Activated CD4-positive, alpha-beta memory T cell treated with anti-CD3 and anti-CD28 coated beads, Interleukin-2, amount 10 ng/mL, durations not matched to agents 7 days and 5 days (primary cell): ENCODE measurements around the gene DUSP5. TPM values are rescaled to one million over a fixed set of nuclear protein-coding genes. Genes with fewer than 3 reads are reported as not detected.
A peak's percentile ranks its signal among the peaks of the same experiment; 100 is the strongest.

ENCODE experiments used
- CTCF ChIA-PET: fragments of 350-600 bp; sonication (Branson Sonifier 250); formaldehyde crosslinking; loops from one replicate; lab custom pipeline; 2021; ENCODE audit warnings: antibody characterized with exemption, inconsistent platforms; lab: Charles Lee
- POLR2A ChIA-PET: fragments of 350-600 bp; sonication (Branson Sonifier 250); formaldehyde crosslinking; loops from one replicate; lab custom pipeline; 2021; ENCODE audit warnings: antibody characterized with exemption; lab: Charles Lee
- DNase-seq: peaks from one replicate; pipeline ENCODE4 v3.0.0-alpha.2; 2020
- H3K27ac Mint-ChIP-seq: one replicate; pipeline ENCODE4 v1.8.0; 2021; ENCODE audit warnings: mild to moderate bottlenecking, mixed read lengths
- H3K27me3 Mint-ChIP-seq: one replicate; pipeline ENCODE4 v1.8.0; 2021; ENCODE audit warnings: mixed read lengths
- H3K36me3 Mint-ChIP-seq: one replicate; pipeline ENCODE4 v1.8.0; 2021; ENCODE audit warnings: low read depth, mixed read lengths
- H3K4me1 Mint-ChIP-seq: one replicate; pipeline ENCODE4 v1.8.0; 2021; ENCODE audit warnings: mixed read lengths
- H3K4me3 Mint-ChIP-seq: one replicate; pipeline ENCODE4 v1.8.0; 2021; ENCODE audit warnings: mild to moderate bottlenecking, mixed read lengths
- H3K9me3 Mint-ChIP-seq: one replicate; pipeline ENCODE4 v1.8.0; 2021; ENCODE audit warnings: mixed read lengths
- total RNA-seq, 2 experiments: library from RNA; stranded (reverse); gene quantifications; one replicate each; pipeline ENCODE4 v1.2.3, GENCODE V29; 2021

Gene DUSP5
- total RNA-seq, 2 experiments from 2014 or later = 143 TPM

DNA sequence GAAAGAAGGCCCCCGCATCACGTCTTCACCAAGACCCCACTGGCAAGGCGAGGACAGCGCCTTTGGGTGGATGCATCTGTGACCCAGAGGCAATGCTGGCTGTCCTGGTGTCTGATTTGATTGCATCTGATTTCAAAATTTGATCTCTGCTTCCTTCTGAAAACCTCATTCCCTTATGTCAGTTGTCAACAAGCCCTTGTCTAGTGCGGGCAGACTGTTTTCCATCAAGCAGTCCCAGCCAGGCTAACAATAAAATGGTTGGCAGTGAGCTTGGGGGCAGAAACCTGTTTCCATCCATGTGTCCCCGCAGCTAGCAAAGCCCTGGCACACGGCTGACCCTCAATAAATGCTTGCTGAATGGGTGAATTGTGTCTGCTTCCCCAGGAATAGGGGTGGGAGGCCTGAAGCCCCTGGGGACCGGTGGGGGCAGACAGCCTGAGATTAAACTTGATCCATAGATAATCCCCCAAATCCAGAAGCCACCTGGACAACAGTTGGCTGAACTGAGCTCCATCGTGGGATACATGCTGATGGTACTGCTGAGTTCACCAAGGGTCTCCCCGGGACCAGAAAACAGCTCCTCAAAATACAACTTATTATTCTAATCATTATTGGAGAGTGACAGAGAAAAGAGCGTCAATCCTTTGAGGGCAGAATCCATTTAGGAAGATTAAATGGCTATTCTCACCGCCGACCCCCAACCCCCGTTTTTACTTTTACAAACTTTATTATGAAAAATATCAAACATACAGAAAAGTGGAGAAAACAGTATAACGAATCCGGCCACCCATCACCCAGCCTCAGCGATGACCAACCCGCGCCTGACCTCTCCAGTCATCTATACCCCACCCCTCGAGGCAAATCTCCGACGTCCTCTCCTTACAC, 912 bp upstream of the DUSP5 start:
- Mint-ChIP-seq H3K4me1 (peaks cover 49% of the 10 kb centered on the region), H3K4me3 (peak overlapping the region; percentile 84), H3K9me3 (no peaks in the 10 kb centered on the region), H3K27me3 (no peaks in the 10 kb centered on the region), H3K36me3 (peaks cover 66% of the 10 kb centered on the region), H3K27ac (peak overlapping the region; percentile 87)
- ChIA-PET CTCF (interaction anchor here (1.2 to 9.1 kb wide), 2 partner anchors 142 to 191 kb away, joined by 7 to 132 read pairs; no protein-coding TSS in a partner anchor), POLR2A (interaction anchor here (0.6 to 15.1 kb wide), 22 partner anchors 12 to 368 kb away, joined by 3 to 431 read pairs (median 4); partner anchors contain the start of genes SMC3 and SMNDC1)
- no peak for DNase-seq

DNA sequence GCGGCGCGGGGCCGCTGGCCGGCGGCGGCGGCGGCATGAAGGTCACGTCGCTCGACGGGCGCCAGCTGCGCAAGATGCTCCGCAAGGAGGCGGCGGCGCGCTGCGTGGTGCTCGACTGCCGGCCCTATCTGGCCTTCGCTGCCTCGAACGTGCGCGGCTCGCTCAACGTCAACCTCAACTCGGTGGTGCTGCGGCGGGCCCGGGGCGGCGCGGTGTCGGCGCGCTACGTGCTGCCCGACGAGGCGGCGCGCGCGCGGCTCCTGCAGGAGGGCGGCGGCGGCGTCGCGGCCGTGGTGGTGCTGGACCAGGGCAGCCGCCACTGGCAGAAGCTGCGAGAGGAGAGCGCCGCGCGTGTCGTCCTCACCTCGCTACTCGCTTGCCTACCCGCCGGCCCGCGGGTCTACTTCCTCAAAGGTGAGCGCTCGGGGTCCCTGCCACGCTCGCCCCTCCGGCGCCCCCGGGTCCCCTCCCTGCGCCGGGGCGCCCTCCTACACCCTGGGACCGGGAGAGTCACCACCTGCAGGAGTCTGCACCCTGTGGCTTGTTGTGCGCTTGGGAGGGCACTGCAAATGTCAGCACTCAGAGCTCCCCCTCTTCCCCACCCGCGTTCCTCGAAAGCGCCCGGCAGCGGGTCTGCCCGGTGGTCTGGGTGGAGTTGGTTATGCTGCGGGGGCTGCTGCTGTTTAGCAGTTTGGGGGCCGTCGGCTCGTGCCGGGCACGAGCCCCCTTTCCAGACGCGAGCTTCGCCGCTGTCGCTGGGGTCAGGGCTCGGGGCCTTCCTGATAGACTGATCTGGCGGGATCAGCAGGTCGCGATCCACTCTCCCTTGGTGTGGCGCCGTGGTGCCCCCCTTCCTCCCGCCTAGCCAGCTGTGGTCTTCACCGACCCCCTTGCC, 627 bp downstream of the DUSP5 start:
- H3K27ac Mint-ChIP-seq = peak overlapping the region; percentile 96
- H3K4me1 Mint-ChIP-seq = peaks cover 59% of the 10 kb centered on the region
- ChIA-PET CTCF (interaction anchor here (0.6 to 9.1 kb wide), 17 partner anchors 11 to 193 kb away, joined by 3 to 132 read pairs (median 5); partner anchors contain the start of gene SMNDC1), POLR2A (interaction anchor here (0.6 to 15.1 kb wide), 41 partner anchors 9 to 488 kb away, joined by 3 to 431 read pairs (median 5); partner anchors contain the start of genes BBIP1, SHOC2, SMC3 and SMNDC1)
- peak; percentile 70 for DNase-seq
- no peaks in the 10 kb centered on the region for H3K9me3 Mint-ChIP-seq
- no peaks in the 10 kb centered on the region for H3K27me3 Mint-ChIP-seq
- H3K36me3 Mint-ChIP-seq = peaks cover 75% of the 10 kb centered on the region
- peak overlapping the region; percentile 99 for H3K4me3 Mint-ChIP-seq

DNA sequence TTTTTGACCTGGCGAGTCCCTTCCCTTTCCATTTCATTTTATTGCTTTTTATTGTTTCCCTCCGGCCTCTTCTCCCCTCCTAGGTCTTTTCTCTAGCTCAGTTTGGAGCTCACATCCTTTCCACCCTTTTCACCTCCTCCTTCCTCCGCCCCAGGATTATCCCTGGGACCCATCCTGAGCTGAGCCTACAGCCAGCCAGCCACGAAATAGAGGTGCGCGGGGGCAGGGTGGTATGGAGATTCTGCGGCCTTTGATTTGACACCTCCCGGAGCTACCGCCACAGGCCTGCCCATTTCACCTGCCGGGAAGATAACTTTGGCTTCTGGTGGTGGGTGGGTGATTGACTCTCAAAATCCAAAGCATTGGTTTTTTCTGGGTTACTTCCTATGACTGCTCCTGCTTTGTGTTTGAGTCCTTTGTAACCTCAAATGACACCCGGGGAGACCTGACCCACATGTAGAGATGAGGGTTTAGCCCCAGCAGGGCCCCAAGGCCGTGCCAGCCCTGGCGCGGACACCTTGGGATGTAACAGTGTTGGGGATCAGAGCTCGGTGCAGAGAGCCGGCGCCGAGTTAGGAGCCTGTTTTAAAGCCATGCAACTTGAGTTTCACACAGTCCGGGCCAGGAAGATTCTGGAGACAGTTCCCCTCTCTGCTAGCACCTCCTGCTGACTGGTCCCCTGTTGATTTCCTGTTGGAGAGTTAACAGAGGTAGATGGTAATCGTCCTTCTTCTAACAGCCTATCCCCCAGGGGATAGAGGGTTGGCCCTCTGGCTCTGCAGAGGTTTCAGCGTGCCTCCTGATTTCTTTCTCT, 1.5 kb downstream of the DUSP5 start:
- H3K4me3 Mint-ChIP-seq = peak overlapping the region; percentile 99
- peaks cover 61% of the 10 kb centered on the region for H3K4me1 Mint-ChIP-seq
- H3K27me3 Mint-ChIP-seq = no peaks in the 10 kb centered on the region
- no peaks in the 10 kb centered on the region for H3K9me3 Mint-ChIP-seq
- CTCF ChIA-PET = interaction anchor here (0.6 to 9.1 kb wide), 19 partner anchors 10 to 194 kb away, joined by 3 to 132 read pairs (median 5); partner anchors contain the start of gene SMNDC1
- H3K36me3 Mint-ChIP-seq = peaks cover 78% of the 10 kb centered on the region
- peak overlapping the region; percentile 96 for H3K27ac Mint-ChIP-seq
- POLR2A ChIA-PET = interaction anchor here (0.6 to 15.1 kb wide), 38 partner anchors 8 to 489 kb away, joined by 3 to 431 read pairs (median 5); partner anchors contain the start of genes BBIP1, SHOC2, SMC3 and SMNDC1
- DNase-seq = peak; percentile 79

DNA sequence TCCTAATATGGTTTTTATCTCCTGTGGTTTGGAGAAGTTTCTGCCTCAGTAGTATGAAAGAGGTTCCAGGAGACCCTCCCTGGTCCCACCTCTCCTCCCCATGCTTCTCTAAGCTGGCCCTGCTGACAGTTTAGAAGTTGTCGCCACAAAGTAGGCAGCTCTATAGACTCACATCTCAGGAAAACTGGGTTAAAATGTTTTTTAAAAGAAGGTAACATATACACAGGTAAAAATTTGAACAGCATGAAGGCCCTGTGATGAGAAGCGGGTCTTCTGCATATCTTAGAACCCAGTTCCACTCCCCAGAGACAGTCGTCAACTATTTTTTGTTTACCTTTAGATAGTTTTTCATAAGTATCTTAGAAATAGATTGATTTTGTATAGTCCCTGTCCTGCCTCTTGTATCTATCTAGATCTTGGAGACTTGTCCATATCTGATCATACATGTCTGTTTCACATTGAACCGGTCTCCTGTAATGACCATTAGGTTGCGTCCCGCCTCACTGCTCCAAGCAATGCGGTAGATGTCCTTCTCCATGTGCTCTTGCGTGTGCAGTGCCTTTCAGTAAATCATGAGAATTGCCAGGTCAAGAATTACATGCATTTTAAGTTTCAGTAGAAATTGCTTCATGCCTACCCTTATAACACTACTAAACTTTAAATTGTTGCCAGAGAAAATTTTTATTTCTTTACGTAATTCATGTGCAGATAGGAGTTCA, 2.2 kb downstream of the DUSP5 start:
- no peak for DNase-seq
- Mint-ChIP-seq H3K4me1 (peaks cover 62% of the 10 kb centered on the region), H3K36me3 (peaks cover 81% of the 10 kb centered on the region), H3K27ac (peak overlapping the region; percentile 96), H3K27me3 (no peaks in the 10 kb centered on the region), H3K9me3 (no peaks in the 10 kb centered on the region), H3K4me3 (peak overlapping the region; percentile 99)
- ChIA-PET POLR2A (interaction anchor here (1.0 to 15.1 kb wide), 21 partner anchors 8 to 288 kb away, joined by 3 to 431 read pairs (median 9); partner anchors contain the start of genes SMC3 and SMNDC1), CTCF (interaction anchor here (1.2 to 9.1 kb wide), 9 partner anchors 9 to 194 kb away, joined by 3 to 132 read pairs (median 6); partner anchors contain the start of gene SMNDC1)

DNA sequence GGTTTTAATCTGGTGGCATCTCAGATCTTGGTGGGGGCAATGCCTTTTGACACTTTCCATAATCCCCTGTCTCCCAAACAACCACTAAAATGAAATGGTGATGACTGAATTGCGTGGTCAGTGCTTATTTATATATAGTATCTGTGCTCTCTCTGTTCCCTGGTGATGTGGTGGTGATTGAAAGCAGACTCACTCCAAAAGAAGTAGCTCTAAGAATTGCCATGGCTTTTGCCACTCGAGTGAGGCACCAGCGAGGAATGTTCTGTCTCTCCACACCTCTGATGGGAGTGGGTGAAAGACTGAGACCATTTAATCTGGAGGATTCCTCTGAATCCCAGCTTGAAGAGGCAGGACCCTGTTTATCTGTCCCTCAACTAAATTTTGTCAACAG, 2.8 kb downstream of the DUSP5 start:
- no peaks in the 10 kb centered on the region for H3K27me3 Mint-ChIP-seq
- ChIA-PET POLR2A (interaction anchor here (1.0 to 15.1 kb wide), 13 partner anchors 11 to 289 kb away, joined by 3 to 431 read pairs (median 9); partner anchors contain the start of genes SMC3 and SMNDC1), CTCF (interaction anchor here (1.7 to 9.1 kb wide), 4 partner anchors 85 to 195 kb away, joined by 6 to 132 read pairs (median 32); partner anchors contain the start of gene SMNDC1)
- peak overlapping the region; percentile 99 for H3K4me3 Mint-ChIP-seq
- DNase-seq = no peak
- peaks cover 66% of the 10 kb centered on the region for H3K4me1 Mint-ChIP-seq
- H3K36me3 Mint-ChIP-seq = peaks cover 86% of the 10 kb centered on the region
- H3K9me3 Mint-ChIP-seq = no peaks in the 10 kb centered on the region
- peak overlapping the region; percentile 96 for H3K27ac Mint-ChIP-seq

DNA sequence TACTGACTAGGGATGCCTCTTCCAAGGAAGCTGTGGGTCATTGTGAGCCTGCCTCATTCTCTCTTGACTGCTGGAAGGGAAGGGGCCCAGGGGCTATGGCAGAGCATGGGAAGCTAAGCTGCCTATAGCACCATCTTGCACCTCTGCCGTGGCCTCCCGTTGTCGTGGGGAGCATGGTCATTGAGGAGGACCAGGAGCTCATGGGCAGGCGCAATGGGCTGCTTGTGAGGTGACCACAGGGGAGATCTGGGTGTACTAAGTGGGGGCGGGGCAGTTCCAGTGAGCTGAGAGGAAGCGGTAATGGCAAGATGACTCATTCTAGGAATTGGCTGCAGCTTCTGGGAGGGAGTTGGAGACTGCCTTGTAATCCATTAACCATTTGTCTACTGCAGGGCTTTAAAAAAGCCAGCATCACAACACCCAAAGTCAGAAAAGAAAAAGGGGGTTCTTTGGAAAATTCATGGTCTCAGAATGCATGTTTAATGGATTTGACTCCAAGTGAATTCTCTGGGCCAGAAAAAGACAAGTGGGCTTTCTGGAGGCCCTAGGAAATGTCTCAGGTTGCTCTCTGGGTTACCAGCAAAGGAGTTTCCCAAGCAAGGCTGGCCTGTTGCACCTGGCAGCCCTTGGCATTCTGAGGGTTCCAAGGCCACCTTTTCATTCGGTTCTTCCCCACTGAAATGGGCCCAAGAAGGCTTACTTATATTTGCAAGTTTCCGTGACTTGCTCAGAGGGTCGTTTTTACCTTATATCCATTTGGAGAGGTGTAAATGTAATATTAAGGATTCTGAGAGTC, 3.6 kb downstream of the DUSP5 start:
- CTCF ChIA-PET = interaction anchor here (0.7 to 9.1 kb wide), 6 partner anchors 75 to 196 kb away, joined by 3 to 132 read pairs (median 12); partner anchors contain the start of gene SMNDC1
- peak; percentile 88 for DNase-seq
- POLR2A ChIA-PET = interaction anchor here (0.9 to 15.1 kb wide), 13 partner anchors 10 to 419 kb away, joined by 3 to 431 read pairs (median 9); partner anchors contain the start of genes SMC3 and SMNDC1
- Mint-ChIP-seq H3K27ac (peak overlapping the region; percentile 96), H3K27me3 (no peaks in the 10 kb centered on the region), H3K9me3 (no peaks in the 10 kb centered on the region), H3K4me3 (peak overlapping the region; percentile 99), H3K36me3 (peaks cover 86% of the 10 kb centered on the region), H3K4me1 (peaks cover 66% of the 10 kb centered on the region)

DNA sequence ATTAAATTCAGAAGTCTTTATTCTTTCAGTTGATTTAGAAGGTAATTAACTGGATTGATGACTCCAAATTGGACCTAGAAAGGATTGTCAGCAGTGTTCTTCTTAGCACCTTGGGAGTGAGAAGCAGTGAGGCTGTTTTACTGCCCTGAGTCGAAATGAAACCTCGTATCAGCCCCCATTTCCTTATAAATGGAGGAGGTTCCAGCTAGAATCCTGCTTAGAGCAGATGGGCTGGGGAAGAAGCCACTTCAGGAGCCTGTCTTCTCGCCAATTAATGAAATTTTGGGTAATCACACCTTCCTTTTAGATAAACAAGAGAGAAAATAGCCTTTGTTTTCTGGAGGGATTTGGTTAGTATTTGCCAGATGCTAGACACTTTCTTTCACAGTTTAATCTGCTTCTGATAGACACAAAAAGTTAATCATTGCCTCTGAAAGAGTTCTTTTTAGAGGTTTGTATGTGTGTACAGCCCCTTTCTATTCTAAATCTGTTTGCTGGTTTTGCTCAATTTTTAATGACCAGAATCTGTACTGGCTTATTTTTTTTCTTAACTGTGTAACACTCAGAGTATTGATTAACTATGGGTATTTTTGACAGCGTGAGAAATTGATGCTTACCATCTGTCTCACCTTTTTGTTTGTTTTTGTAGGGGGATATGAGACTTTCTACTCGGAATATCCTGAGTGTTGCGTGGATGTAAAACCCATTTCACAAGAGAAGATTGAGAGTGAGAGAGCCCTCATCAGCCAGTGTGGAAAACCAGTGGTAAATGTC, 4.6 kb downstream of the DUSP5 start:
- H3K27ac Mint-ChIP-seq = peak overlapping the region; percentile 96
- CTCF ChIA-PET = interaction anchor here (0.7 to 9.1 kb wide), 8 partner anchors 27 to 197 kb away, joined by 3 to 132 read pairs (median 6); partner anchors contain the start of gene SMNDC1
- POLR2A ChIA-PET = interaction anchor here (0.7 to 15.1 kb wide), 16 partner anchors 20 to 361 kb away, joined by 3 to 431 read pairs (median 5); partner anchors contain the start of gene SMC3
- H3K4me3 Mint-ChIP-seq = peak overlapping the region; percentile 99
- no peak for DNase-seq
- no peaks in the 10 kb centered on the region for H3K27me3 Mint-ChIP-seq
- peaks cover 87% of the 10 kb centered on the region for H3K36me3 Mint-ChIP-seq
- H3K9me3 Mint-ChIP-seq = no peaks in the 10 kb centered on the region
- H3K4me1 Mint-ChIP-seq = peaks cover 72% of the 10 kb centered on the region

DNA sequence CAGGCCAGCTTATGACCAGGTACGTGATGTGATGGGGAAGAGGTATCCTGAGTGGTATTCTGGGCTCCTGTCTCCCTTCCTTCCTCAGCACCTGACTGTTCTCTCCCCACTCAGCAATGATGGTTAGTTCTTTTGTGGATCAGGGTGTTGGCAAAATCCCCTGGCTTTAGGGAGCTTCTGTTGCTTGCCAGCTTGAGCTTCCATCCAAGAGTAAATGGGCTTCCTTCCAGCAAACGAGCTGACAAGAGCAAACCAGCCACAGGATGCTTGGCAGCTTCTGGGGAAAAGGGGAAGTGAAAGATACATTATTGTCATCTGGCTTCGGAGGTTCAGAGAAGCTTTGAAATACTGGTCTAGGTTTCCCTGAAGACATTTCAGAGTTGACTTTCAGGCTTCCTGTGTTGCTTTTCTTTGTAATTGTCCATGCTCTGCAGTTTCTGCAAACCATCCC, 5.2 kb downstream of the DUSP5 start:
- Mint-ChIP-seq H3K36me3 (peaks cover 93% of the 10 kb centered on the region), H3K4me3 (peak overlapping the region; percentile 99), H3K27ac (peak overlapping the region; percentile 96), H3K4me1 (peaks cover 78% of the 10 kb centered on the region), H3K27me3 (no peaks in the 10 kb centered on the region), H3K9me3 (no peaks in the 10 kb centered on the region)
- DNase-seq = no peak
- POLR2A ChIA-PET = interaction anchor here (0.7 to 15.1 kb wide), 16 partner anchors 20 to 292 kb away, joined by 3 to 431 read pairs (median 5); partner anchors contain the start of gene SMC3
- CTCF ChIA-PET = interaction anchor here (0.7 to 9.1 kb wide), 9 partner anchors 26 to 196 kb away, joined by 3 to 132 read pairs (median 4); partner anchors contain the start of gene SMNDC1

DNA sequence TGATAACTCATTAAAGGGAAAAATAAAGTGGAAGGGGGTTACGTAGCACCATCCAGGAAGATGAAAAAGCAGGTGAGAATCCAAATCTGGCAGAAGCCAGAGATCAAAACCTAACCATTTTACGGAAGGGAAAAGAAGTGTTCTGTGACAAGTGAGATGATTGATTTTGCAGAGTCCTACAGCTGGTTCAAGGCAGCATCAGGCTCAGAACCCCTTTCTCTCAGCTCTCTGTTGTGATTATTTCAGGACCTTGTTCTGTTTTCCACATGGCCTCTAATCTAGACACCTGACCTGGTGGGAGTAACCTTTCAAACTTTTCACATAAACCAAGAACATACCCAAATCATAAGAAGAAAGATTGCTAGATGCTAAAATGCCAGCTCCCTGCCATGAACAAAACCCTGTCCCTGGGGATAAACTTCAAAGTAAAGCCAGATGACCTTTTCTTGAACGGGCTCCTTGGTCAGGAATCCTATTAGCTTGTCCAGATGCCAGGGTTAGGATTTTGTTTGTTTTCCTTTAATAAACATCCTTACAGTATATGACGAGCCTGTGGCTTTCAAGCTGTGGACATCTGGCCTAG, 5.9 kb downstream of the DUSP5 start:
- CTCF ChIA-PET = interaction anchor here (0.7 to 9.1 kb wide), 12 partner anchors 37 to 197 kb away, joined by 3 to 132 read pairs (median 4); partner anchors contain the start of gene SMNDC1
- H3K9me3 Mint-ChIP-seq = no peaks in the 10 kb centered on the region
- no peaks in the 10 kb centered on the region for H3K27me3 Mint-ChIP-seq
- no peak for DNase-seq
- H3K4me1 Mint-ChIP-seq = peaks cover 85% of the 10 kb centered on the region
- H3K4me3 Mint-ChIP-seq = peak overlapping the region; percentile 99
- peak overlapping the region; percentile 96 for H3K27ac Mint-ChIP-seq
- H3K36me3 Mint-ChIP-seq = peaks cover 100% of the 10 kb centered on the region
- POLR2A ChIA-PET = interaction anchor here (0.8 to 15.1 kb wide), 25 partner anchors 10 to 358 kb away, joined by 3 to 431 read pairs (median 5); partner anchors contain the start of genes SMC3 and SMNDC1
